ENCODE results near the gene LCE1A. TPM values are rescaled to one million over a fixed set of nuclear protein-coding genes. Genes with fewer than 3 reads are reported as not detected.

The LCE1A gene
- total and polyA plus RNA-seq, 3 donors from 2014 or later: not detected

- no peaks in the 10 kb centered on the region for H3K4me1 ChIP-seq
- no peak for DNase-seq
- H3K36me3 ChIP-seq (ENCODE audit: low read depth, missing control alignments): no peaks in the 10 kb centered on the region
- no peak within 1 kb of the TSS for H3K27ac ChIP-seq
- 91 to 100% methylated on average over 3 of the region's 3 CpGs for WGBS, 2 donors
- intact Hi-C loops (cut with DNase I; ENCODE audit: low total_unique reads): no loop called here
- no peaks in the 10 kb centered on the region for H3K27me3 ChIP-seq
- H3K9me3 ChIP-seq: no peaks in the 10 kb centered on the region
- TF ChIP-seq CTCF (IDR thresholded peaks at IDR 0.05) (no peak), POLR2A (IDR thresholded peaks at IDR 0.05) (no peak)
- no peak within 1 kb of the TSS for H3K4me3 ChIP-seq
Measured at GRCh38 chr1:152842556-152842955, 15.3 kb downstream of the LCE1A start, which contains the start of gene LCE6A. LCE6A (plus strand) TSS chr1:152842856; CDS start chr1:152843521, 665 bp downstream.

- no peak for DNase-seq
- no peaks in the 10 kb centered on the region for H3K27me3 ChIP-seq
- no peak overlapping the region for H3K4me3 ChIP-seq
- no peak overlapping the region for H3K27ac ChIP-seq
- intact Hi-C loops (cut with DNase I; ENCODE audit: low total_unique reads): no loop called here
- H3K36me3 ChIP-seq (ENCODE audit: low read depth, missing control alignments): no peaks in the 10 kb centered on the region
- TF ChIP-seq CTCF (IDR thresholded peaks at IDR 0.05) (no peak), POLR2A (IDR thresholded peaks at IDR 0.05) (no peak)
- H3K4me1 ChIP-seq: no peaks in the 10 kb centered on the region
- 70 to 71% methylated on average over 2 of the region's 2 CpGs for WGBS, 2 donors
- no peaks in the 10 kb centered on the region for H3K9me3 ChIP-seq
Measured at GRCh38 chr1:152855661-152856060, 28.4 kb downstream of the LCE1A start.

- H3K27me3 ChIP-seq: no peaks in the 10 kb centered on the region
- no peak overlapping the region for H3K4me3 ChIP-seq
- H3K4me1 ChIP-seq: no peaks in the 10 kb centered on the region
- no peak for DNase-seq
- H3K36me3 ChIP-seq (ENCODE audit: low read depth, missing control alignments): no peaks in the 10 kb centered on the region
- intact Hi-C loops (cut with DNase I; ENCODE audit: low total_unique reads): no loop called here
- WGBS, 2 donors: 67 to 69% methylated on average over 1 of the region's 1 CpG
- no peak overlapping the region for H3K27ac ChIP-seq
- TF ChIP-seq CTCF (IDR thresholded peaks at IDR 0.05): no peak
- TF ChIP-seq POLR2A (IDR thresholded peaks at IDR 0.05): no peak
- H3K9me3 ChIP-seq: no peaks in the 10 kb centered on the region
Measured at GRCh38 chr1:152858062-152858461, 30.8 kb downstream of the LCE1A start.

GRCh38 chr1:152859696-152860095 is 32.4 kb downstream of the LCE1A start, which contains the start of gene LCE7A:
LCE7A (plus strand) TSS chr1:152859996; CDS start chr1:152860698, 702 bp downstream.
- intact Hi-C loops (cut with DNase I; ENCODE audit: low total_unique reads): no loop called here
- Histone ChIP-seq H3K27ac (no peak within 1 kb of the TSS), H3K9me3 (no peaks in the 10 kb centered on the region), H3K27me3 (no peaks in the 10 kb centered on the region), H3K4me3 (no peak within 1 kb of the TSS), H3K4me1 (no peaks in the 10 kb centered on the region), H3K36me3 (ENCODE audit: low read depth, missing control alignments) (no peaks in the 10 kb centered on the region)
- WGBS, 2 donors: 89 to 90% methylated on average over 3 of the region's 3 CpGs
- DNase-seq: no peak
- TF ChIP-seq CTCF (IDR thresholded peaks at IDR 0.05): no peak
- no peak for TF ChIP-seq POLR2A (IDR thresholded peaks at IDR 0.05)

GRCh38 chr1:152860129-152860528 is 32.9 kb downstream of the LCE1A start:
- 82 to 85% methylated on average over 3 of the region's 3 CpGs for WGBS, 2 donors

More at GRCh38 chr1:152860129-152860528, 32.9 kb downstream of the LCE1A start:
- H3K27ac ChIP-seq: no peak overlapping the region
- intact Hi-C loops (cut with DNase I; ENCODE audit: low total_unique reads): no loop called here
- H3K4me1 ChIP-seq: no peaks in the 10 kb centered on the region
- no peak overlapping the region for H3K4me3 ChIP-seq
- H3K9me3 ChIP-seq: no peaks in the 10 kb centered on the region
- H3K27me3 ChIP-seq: no peaks in the 10 kb centered on the region
- TF ChIP-seq CTCF (IDR thresholded peaks at IDR 0.05) (no peak), POLR2A (IDR thresholded peaks at IDR 0.05) (no peak)
- no peak for DNase-seq
- H3K36me3 ChIP-seq (ENCODE audit: low read depth, missing control alignments): no peaks in the 10 kb centered on the region

Data from testis (tissue), 3 donors.